ENCODE data around the gene JADE1.

The JADE1 gene

DNA sequence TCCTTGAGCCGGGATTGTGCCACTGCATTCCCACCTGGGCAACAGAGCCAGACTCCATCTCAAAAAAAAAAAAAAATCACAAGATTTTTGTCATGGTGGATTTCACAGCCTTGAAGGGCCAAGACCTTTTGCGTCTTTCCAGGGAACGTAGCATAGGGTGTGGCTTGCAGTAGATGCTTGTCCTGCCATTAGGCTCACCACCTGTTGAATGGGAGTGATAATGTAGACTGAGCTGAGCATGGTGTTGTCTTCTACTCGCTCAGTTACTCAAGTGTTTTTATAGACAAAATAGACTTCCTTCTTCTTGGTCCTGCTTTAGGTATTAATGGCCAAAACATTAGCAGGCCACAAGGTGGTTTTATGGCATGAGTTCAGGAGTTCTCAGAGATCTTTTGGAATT is 40.8 kb downstream of the JADE1 start:
- no peak for DNase-seq (ENCODE audit: extremely low read depth, low read depth)
- TF ChIP-seq, protein P1, sequence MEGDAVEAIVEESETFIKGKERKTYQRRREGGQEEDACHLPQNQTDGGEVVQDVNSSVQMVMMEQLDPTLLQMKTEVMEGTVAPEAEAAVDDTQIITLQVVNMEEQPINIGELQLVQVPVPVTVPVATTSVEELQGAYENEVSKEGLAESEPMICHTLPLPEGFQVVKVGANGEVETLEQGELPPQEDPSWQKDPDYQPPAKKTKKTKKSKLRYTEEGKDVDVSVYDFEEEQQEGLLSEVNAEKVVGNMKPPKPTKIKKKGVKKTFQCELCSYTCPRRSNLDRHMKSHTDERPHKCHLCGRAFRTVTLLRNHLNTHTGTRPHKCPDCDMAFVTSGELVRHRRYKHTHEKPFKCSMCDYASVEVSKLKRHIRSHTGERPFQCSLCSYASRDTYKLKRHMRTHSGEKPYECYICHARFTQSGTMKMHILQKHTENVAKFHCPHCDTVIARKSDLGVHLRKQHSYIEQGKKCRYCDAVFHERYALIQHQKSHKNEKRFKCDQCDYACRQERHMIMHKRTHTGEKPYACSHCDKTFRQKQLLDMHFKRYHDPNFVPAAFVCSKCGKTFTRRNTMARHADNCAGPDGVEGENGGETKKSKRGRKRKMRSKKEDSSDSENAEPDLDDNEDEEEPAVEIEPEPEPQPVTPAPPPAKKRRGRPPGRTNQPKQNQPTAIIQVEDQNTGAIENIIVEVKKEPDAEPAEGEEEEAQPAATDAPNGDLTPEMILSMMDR (IDR thresholded peaks at IDR 0.05; ENCODE audit: low read depth, low read length, missing control alignments) = no peak
- no peak overlapping the region for H3K4me3 ChIP-seq (replicated peaks; ENCODE audit: low read depth, low read length)

DNA sequence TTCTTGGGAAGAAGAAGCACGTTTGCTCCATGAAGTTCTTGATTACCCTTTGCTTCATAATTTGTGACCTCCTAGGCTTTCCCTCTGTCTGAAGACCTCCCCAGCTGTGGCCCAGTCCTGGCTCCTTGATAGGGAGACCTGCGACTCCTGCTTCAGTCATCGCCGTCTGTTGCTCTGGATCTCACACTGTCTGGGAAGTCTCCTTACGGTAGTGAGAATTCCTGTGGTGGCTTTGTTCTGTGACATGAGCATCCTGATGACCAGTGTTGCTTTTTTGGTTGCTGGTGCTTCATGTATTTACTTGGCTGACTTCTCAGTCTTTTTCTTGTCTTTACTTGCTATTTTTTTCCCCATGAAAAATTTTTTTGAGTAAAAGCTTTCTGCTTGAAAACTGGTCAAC is 44.2 kb downstream of the JADE1 start:
- no peak overlapping the region for H3K4me3 ChIP-seq (replicated peaks; ENCODE audit: low read depth, low read length)
- TF ChIP-seq, protein P1 (IDR thresholded peaks at IDR 0.05; ENCODE audit: low read depth, low read length, missing control alignments) = no peak
- no peak for DNase-seq (ENCODE audit: extremely low read depth, low read depth)

DNA sequence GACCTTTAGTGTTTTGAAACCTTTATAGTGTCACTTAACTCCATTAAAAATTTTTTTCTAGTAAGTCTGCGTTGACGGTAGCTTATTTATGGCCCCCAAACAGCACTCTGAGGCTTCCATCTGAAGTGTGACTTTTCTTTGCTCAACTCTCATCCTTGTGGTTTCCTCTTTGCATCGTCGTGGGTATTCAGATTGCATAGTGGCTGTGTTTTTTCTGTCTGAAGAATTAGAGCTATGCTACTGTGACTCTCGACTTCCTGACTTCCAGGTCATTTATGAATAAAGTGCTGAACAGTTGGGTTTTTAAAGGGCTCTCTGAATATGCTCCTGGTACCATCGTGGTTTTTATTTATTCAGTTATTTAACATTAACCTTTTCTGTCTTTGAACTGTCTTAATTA is 44.9 kb downstream of the JADE1 start:
- no peak for DNase-seq (ENCODE audit: extremely low read depth, low read depth)
- TF ChIP-seq, protein P1 (IDR thresholded peaks at IDR 0.05; ENCODE audit: low read depth, low read length, missing control alignments) = no peak
- no peak overlapping the region for H3K4me3 ChIP-seq (replicated peaks; ENCODE audit: low read depth, low read length)

DNA sequence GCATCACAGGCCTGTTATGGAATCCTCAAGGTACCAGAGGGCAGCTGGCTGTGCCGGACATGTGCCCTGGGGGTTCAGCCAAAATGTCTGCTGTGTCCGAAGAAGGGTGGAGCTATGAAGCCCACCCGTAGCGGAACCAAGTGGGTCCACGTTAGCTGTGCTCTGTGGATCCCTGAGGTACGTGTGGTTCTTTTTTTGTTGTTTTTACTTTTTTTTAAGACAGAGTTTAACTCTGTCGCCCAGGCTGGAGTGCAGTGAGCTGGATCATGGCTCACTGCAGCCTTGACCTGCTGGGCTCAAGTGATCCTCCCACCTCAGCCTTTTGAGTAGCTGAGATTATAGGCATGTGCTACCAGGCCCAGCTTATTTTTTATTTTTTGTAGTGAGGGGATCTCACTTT is 46.1 kb downstream of the JADE1 start:
- TF ChIP-seq, protein P1 (IDR thresholded peaks at IDR 0.05; ENCODE audit: low read depth, low read length, missing control alignments) = no peak

DNA sequence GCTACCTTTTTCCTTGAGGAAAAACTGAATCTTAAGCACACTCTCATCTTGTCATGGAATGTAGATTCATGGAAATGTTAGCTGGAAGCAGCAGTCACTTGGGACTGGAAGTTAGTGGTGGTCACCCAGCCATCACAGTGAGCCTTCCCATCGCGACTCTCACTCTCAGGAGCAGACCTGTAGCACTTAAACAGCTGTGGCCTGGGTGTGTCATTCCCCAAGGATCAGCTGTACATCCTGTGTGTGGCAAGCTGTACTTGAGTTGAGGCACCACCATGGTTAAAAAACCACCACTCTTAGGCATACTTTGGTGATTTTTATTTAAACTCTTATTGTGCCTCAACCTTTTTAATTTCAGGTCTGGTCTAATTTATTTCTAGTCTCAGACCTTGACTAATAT is 46.7 kb downstream of the JADE1 start:
- no peak for DNase-seq (ENCODE audit: extremely low read depth, low read depth)
- H3K4me3 ChIP-seq (replicated peaks; ENCODE audit: low read depth, low read length) = no peak overlapping the region

More for the DNA sequence above, 46.1 kb downstream of the JADE1 start:
- no peak for DNase-seq (ENCODE audit: extremely low read depth, low read depth)
- no peak overlapping the region for H3K4me3 ChIP-seq (replicated peaks; ENCODE audit: low read depth, low read length)

DNA sequence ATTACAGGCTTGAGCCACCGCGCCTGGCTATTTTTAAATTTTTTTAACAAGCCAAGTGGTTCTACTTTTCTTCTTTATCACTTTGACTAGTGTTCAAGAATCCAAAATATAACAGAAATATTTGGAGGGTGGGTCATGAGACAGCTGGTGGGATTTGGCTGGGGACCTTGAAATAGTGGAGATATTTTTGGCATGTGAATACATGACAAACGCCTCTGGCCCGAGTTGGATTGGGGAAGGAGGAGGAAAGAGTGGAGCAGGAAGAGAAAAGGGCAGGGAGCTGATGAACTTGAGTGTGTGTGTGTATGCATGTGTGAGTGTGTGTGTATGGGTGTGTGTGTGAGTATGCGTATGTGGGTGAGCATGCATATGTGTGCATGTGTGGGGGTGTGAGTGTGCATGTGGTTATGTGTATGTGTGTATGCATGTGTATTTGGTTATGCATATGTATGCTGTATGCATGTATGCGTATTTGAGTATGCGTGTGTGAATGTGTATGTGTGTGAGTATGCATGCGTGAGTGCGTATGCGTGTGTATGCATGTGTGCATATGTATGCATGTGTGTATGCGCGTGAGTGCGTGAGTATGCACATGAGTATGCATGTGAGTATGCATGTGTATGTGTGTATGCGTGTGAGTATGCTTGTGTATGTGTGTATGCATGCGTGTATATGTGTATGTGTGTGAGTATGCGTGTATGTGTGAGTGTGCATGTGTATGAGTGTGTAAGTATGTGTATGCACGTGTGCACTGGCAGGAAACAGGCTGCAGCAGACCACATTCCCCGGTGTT is 49.6 kb downstream of the JADE1 start:
- DNase-seq (ENCODE audit: extremely low read depth, low read depth) = no peak
- no peak overlapping the region for H3K4me3 ChIP-seq (replicated peaks; ENCODE audit: low read depth, low read length)
- TF ChIP-seq, protein P1 (IDR thresholded peaks at IDR 0.05; ENCODE audit: low read depth, low read length, missing control alignments) = no peak

More for the DNA sequence above, 46.7 kb downstream of the JADE1 start:
- TF ChIP-seq, protein P1 (IDR thresholded peaks at IDR 0.05; ENCODE audit: low read depth, low read length, missing control alignments) = no peak
